ENCODE measurements around the gene CMPK2. TPM values are rescaled to one million over a fixed set of nuclear protein-coding genes. Genes with fewer than 3 reads are reported as not detected.

CMPK2 gene
- total and polyA plus RNA-seq, 4 donors: 5.7 to 14.8 (median 11.2) TPM

DNA sequence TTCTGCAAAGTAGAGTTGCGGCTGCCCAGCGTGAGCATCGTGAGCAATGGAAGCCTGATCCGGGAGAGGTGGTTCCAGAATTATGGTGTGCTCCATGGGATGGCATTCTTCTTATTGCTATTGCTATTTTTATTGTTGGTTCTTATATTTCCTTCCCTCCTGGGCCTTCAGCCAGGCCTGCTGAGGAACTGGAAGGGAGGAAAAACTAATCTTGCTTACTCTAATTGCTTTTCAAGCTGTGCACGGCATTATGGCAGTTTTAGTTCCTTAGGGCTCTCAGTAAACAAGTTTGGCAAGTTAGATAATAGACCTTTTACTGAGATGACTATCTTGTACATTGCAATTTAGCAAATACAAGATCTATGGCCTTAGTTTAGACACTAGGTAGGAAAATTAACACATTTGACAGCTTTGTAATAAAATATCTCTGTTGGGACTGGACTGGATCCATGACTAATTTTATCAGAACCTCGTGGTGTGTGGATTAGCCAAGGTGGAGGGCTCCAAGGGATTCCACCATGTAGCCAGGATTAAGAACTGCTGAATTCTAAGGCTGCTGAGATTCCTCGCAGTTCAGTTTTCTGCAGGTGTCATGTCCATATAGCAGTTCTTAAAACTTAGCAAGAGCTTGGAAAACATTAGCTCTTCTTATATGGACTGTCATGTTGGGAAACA is 17.9 kb upstream of the CMPK2 start:
- peak overlapping the region in 1 of 2 donors; percentile 4 for H3K27ac ChIP-seq (ENCODE audit: low read depth in 1 of 2, low read length in 1 of 2)
- no peak for TF ChIP-seq CTCF (IDR thresholded peaks at IDR 0.05; ENCODE audit: control extremely low read depth, extremely low read depth)
- DNase-seq (peak; percentile 67 to 93 (median 92)), ATAC-seq (ENCODE audit: insufficient read depth, low FRiP score) (no peak)
- H3K4me1 ChIP-seq (ENCODE audit: control insufficient read depth in 5 of 5, insufficient read depth in 5 of 5, low read length in 5 of 5): peaks cover 0 to 10% (median 0%) of the 10 kb centered on the region in 5 donors
- H3K9ac ChIP-seq (ENCODE audit: insufficient read depth in 1 of 2, low read length in 2 of 2): no peak overlapping the region
- WGBS, 2 donors: 68 to 75% methylated on average over 7 of the region's 7 CpGs
- no peaks in the 10 kb centered on the region for H3K9me3 ChIP-seq (ENCODE audit: control insufficient read depth in 4 of 4, insufficient read depth in 3 of 4, low read length in 3 of 4)
- H3K27me3 ChIP-seq (ENCODE audit: control insufficient read depth in 3 of 3, insufficient read depth in 3 of 3, low read length in 2 of 3): no peaks in the 10 kb centered on the region
- no peak overlapping the region for H3K4me3 ChIP-seq
- H3K36me3 ChIP-seq (ENCODE audit: control insufficient read depth in 4 of 4, insufficient read depth in 4 of 4, low read length in 4 of 4): no peaks in the 10 kb centered on the region

DNA sequence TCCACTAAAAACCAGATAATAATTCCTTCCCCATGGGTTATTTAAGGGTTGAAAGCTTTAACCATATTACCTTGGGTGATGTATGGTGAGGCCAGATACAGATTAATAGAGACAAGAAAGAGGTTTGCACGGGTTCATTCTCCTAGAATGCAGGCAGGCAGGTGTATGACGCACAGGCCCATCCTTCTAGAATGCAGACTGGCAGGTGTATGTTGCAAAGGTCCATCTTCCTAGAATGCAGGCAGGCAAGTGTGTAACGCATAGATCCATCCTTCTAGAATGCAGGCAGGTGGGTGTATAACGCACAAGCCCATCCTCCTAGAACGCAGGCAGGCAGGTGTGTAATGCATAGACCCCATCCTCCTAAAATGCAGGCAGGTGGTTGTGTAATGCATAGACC is 15.8 kb upstream of the CMPK2 start:
- no peaks in the 10 kb centered on the region for H3K9me3 ChIP-seq (ENCODE audit: control insufficient read depth in 4 of 4, insufficient read depth in 3 of 4, low read length in 3 of 4)
- no peak overlapping the region for H3K4me3 ChIP-seq
- peak overlapping the region in 1 of 2 donors; percentile 14 for H3K27ac ChIP-seq (ENCODE audit: low read depth in 1 of 2, low read length in 1 of 2)
- DNase-seq (no peak), ATAC-seq (ENCODE audit: insufficient read depth, low FRiP score) (no peak)
- WGBS, 2 donors: 92 to 94% methylated on average over 5 of the region's 5 CpGs
- no peak overlapping the region for H3K9ac ChIP-seq (ENCODE audit: insufficient read depth in 1 of 2, low read length in 2 of 2)
- peaks cover 0 to 18% (median 6%) of the 10 kb centered on the region in 5 donors for H3K4me1 ChIP-seq (ENCODE audit: control insufficient read depth in 5 of 5, insufficient read depth in 5 of 5, low read length in 5 of 5)
- no peak for TF ChIP-seq CTCF (IDR thresholded peaks at IDR 0.05; ENCODE audit: control extremely low read depth, extremely low read depth)
- no peaks in the 10 kb centered on the region for H3K27me3 ChIP-seq (ENCODE audit: control insufficient read depth in 3 of 3, insufficient read depth in 3 of 3, low read length in 2 of 3)
- H3K36me3 ChIP-seq (ENCODE audit: control insufficient read depth in 4 of 4, insufficient read depth in 4 of 4, low read length in 4 of 4): no peaks in the 10 kb centered on the region

DNA sequence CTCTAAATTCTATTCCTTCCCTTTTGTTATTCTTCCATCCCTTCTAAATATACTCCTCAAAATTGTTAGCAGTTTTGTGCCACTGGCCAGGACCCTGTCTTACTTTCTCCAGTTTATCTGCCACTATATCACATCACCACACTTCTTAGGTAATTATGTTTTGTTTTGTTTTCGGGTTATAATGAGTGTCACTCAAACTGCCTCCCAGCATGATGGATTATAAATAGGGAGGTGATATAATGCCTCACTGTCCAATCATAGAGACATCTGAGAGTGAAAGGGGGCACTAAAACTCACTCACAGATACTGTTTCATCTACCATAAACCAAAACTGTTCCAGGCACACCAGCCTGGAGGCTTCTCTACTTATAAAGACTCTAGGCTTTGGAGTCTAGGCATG is 15.3 kb upstream of the CMPK2 start:
- peak overlapping the region in 1 of 2 donors; percentile 14 for H3K27ac ChIP-seq (ENCODE audit: low read depth in 1 of 2, low read length in 1 of 2)
- WGBS, 2 donors: 74% methylated on average over 1 of the region's 1 CpG
- ATAC-seq (ENCODE audit: insufficient read depth, low FRiP score): no peak
- no peak overlapping the region for H3K4me3 ChIP-seq
- no peak for DNase-seq
- TF ChIP-seq CTCF (IDR thresholded peaks at IDR 0.05; ENCODE audit: control extremely low read depth, extremely low read depth): no peak
- H3K27me3 ChIP-seq (ENCODE audit: control insufficient read depth in 3 of 3, insufficient read depth in 3 of 3, low read length in 2 of 3): no peaks in the 10 kb centered on the region
- no peak overlapping the region for H3K9ac ChIP-seq (ENCODE audit: insufficient read depth in 1 of 2, low read length in 2 of 2)
- no peaks in the 10 kb centered on the region for H3K9me3 ChIP-seq (ENCODE audit: control insufficient read depth in 4 of 4, insufficient read depth in 3 of 4, low read length in 3 of 4)
- H3K4me1 ChIP-seq (ENCODE audit: control insufficient read depth in 5 of 5, insufficient read depth in 5 of 5, low read length in 5 of 5): peaks cover 0 to 18% (median 6%) of the 10 kb centered on the region in 5 donors
- no peaks in the 10 kb centered on the region for H3K36me3 ChIP-seq (ENCODE audit: control insufficient read depth in 4 of 4, insufficient read depth in 4 of 4, low read length in 4 of 4)
